RWPE2 (cell line): Measurements from ENCODE around the gene DUSP11.

Experiments
- ATAC-seq: fragments of 200-7000 bp; cut with Tn5 transposase; 3 replicates; pipeline ENCODE4 v1.9.1; 2021; ENCODE audit warnings: low read depth
- DNase-seq: peaks from one replicate; pipeline ENCODE4 v3.0.0-alpha.2; 2020; ENCODE audit warnings: low spot score
- H3K27ac ChIP-seq: fragments of 450-650 bp; 2 replicates; pipeline ENCODE4 v1.5.1; 2017; ENCODE audit warnings: mild to moderate bottlenecking; ENCODE audit not compliant: poor library complexity, severe bottlenecking
- H3K27me3 ChIP-seq: fragments of 250-450 bp; sonication (Bioruptor Pico); 2 replicates; pipeline ENCODE4 v1.5.1; 2021; ENCODE audit warnings: mild to moderate bottlenecking, moderate library complexity; ENCODE audit not compliant: insufficient read depth, poor library complexity, severe bottlenecking
- H3K36me3 ChIP-seq: fragments of 250-450 bp; sonication (Bioruptor Pico); 2 replicates; pipeline ENCODE4 v1.5.1; 2020; ENCODE audit warnings: low read depth, mild to moderate bottlenecking, moderate library complexity
- H3K4me1 ChIP-seq: fragments of 250-450 bp; sonication (Bioruptor Pico); 2 replicates; pipeline ENCODE4 v1.5.1; 2021; ENCODE audit warnings: mild to moderate bottlenecking, moderate library complexity; ENCODE audit not compliant: insufficient read depth, poor library complexity, severe bottlenecking
- H3K4me3 ChIP-seq: fragments of 250-450 bp; sonication (Bioruptor Pico); 2 replicates; pipeline ENCODE4 v1.5.1; 2021; ENCODE audit warnings: mild to moderate bottlenecking, moderate library complexity; ENCODE audit not compliant: severe bottlenecking
- H3K9me3 ChIP-seq: fragments of 250-450 bp; sonication (Bioruptor Pico); 2 replicates; pipeline ENCODE4 v1.5.1; 2021; ENCODE audit warnings: mild to moderate bottlenecking, moderate library complexity; ENCODE audit not compliant: severe bottlenecking
- CTCF ChIP-seq: fragments of 450-650 bp; IDR thresholded peaks from one replicate; pipeline ENCODE4 v1.5.1; 2017; ENCODE audit warnings: mild to moderate bottlenecking, moderate library complexity; ENCODE audit not compliant: poor library complexity, severe bottlenecking

The DUSP11 gene

GRCh38 chr2:73749314-73749713 is 30.6 kb downstream of the DUSP11 start:
- ATAC-seq: no peak
- peaks cover 81% of the 10 kb centered on the region for H3K36me3 ChIP-seq
- TF ChIP-seq CTCF: no peak

GRCh38 chr2:73746877-73747208 is 33.1 kb downstream of the DUSP11 start:
- ATAC-seq (no peak), DNase-seq (no peak)
- Histone ChIP-seq H3K27ac (no peak overlapping the region), H3K9me3 (no peaks in the 10 kb centered on the region), H3K4me3 (no peak overlapping the region), H3K36me3 (peaks cover 62% of the 10 kb centered on the region), H3K4me1 (no peaks in the 10 kb centered on the region), H3K27me3 (no peaks in the 10 kb centered on the region)
- TF ChIP-seq CTCF: no peak

More at GRCh38 chr2:73749314-73749713, 30.6 kb downstream of the DUSP11 start:
- DNase-seq: no peak
- no peaks in the 10 kb centered on the region for H3K4me1 ChIP-seq
- no peak overlapping the region for H3K4me3 ChIP-seq
- no peaks in the 10 kb centered on the region for H3K27me3 ChIP-seq
- no peaks in the 10 kb centered on the region for H3K9me3 ChIP-seq
- H3K27ac ChIP-seq: no peak overlapping the region

GRCh38 chr2:73746015-73746876 is 33.7 kb downstream of the DUSP11 start:
- no peaks in the 10 kb centered on the region for H3K9me3 ChIP-seq
- H3K4me3 ChIP-seq: no peak overlapping the region
- DNase-seq: no peak
- H3K36me3 ChIP-seq: peaks cover 58% of the 10 kb centered on the region
- TF ChIP-seq CTCF: no peak
- H3K27me3 ChIP-seq: no peaks in the 10 kb centered on the region
- ATAC-seq: no peak
- H3K4me1 ChIP-seq: no peaks in the 10 kb centered on the region
- no peak overlapping the region for H3K27ac ChIP-seq

GRCh38 chr2:73740767-73741166 is 39.1 kb downstream of the DUSP11 start:
- Histone ChIP-seq H3K36me3 (peaks cover 20% of the 10 kb centered on the region), H3K27me3 (no peaks in the 10 kb centered on the region), H3K27ac (no peak overlapping the region), H3K4me1 (peaks cover 4% of the 10 kb centered on the region), H3K9me3 (no peaks in the 10 kb centered on the region), H3K4me3 (no peak overlapping the region)
- no peak for TF ChIP-seq CTCF
- ATAC-seq: no peak
- DNase-seq: no peak

GRCh38 chr2:73739101-73739500 is 40.8 kb downstream of the DUSP11 start:
- TF ChIP-seq CTCF: no peak
- Histone ChIP-seq H3K36me3 (peaks cover 12% of the 10 kb centered on the region), H3K27ac (no peak overlapping the region), H3K27me3 (no peaks in the 10 kb centered on the region), H3K9me3 (no peaks in the 10 kb centered on the region), H3K4me1 (peaks cover 9% of the 10 kb centered on the region), H3K4me3 (no peak overlapping the region)
- DNase-seq (no peak), ATAC-seq (no peak)
